CD8-positive, alpha-beta memory T cell (primary cell): ENCODE measurements around the gene DCUN1D1. TPM values are rescaled to one million over a fixed set of nuclear protein-coding genes. Genes with fewer than 3 reads are reported as not detected.

Experiments used
- polyA plus RNA-seq: library from polyadenylated mRNA; unstranded; fragments of 300-500 nt; fragmentation: Illumina TruSeq; gene quantifications from one replicate; pipeline ENCODE4 v1.2.3, GENCODE V29; 2021
- total RNA-seq, 2 experiments: library from RNA; stranded (reverse); gene quantifications; one replicate each; pipeline ENCODE4 v1.2.3, GENCODE V29; 2021

The DCUN1D1 gene
- total and polyA plus RNA-seq, 3 experiments from 2014 or later = 30.9 to 61.3 (median 55.4) TPM

Other genes starting within 250 kb of the DCUN1D1 start
- 10 to 100 TPM; 76.4 to 78.2 TPM for gene ATP11B, start 187.0 kb downstream of the DCUN1D1 start, total RNA-seq
- gene ATP11B, start 187.0 kb downstream of the DCUN1D1 start, polyA plus RNA-seq = 47.0 TPM
- gene MCCC1, start 119.0 kb upstream of the DCUN1D1 start, total RNA-seq = 10 to 100 TPM; 32.8 TPM
- gene MCCC1, start 119.0 kb upstream of the DCUN1D1 start, polyA plus RNA-seq = 26.3 TPM
- gene LAMP3, start 182.2 kb upstream of the DCUN1D1 start, total RNA-seq = 1 to 10 TPM; 1.5 to 1.7 TPM
- gene LAMP3, start 182.2 kb upstream of the DCUN1D1 start, polyA plus RNA-seq = 4.8 TPM